Testis (tissue), 3 donors: Measurements from ENCODE around the gene TESK2. TPM values are rescaled to one million over a fixed set of nuclear protein-coding genes. Genes with fewer than 3 reads are reported as not detected.
"Not testable (repeated sequence)": the region's sequence is repeated elsewhere in the genome, so short reads cannot be mapped to it uniquely, and the experiment has no call there.

Experiments
- DNase-seq: peaks from one replicate; pipeline ENCODE4 v3.0.0-alpha.2; 2019
- H3K27ac ChIP-seq, 2 donors: fragments of 200-600 bp; sonication (generic); one replicate each; pipeline ENCODE4 v1.5.1; 2019
- H3K27me3 ChIP-seq: fragments of 200-600 bp; sonication (generic); one replicate; pipeline ENCODE4 v1.5.1; 2019
- H3K36me3 ChIP-seq: fragments of 200-600 bp; sonication (generic); one replicate; pipeline ENCODE4 v1.5.1; 2017; ENCODE audit warnings: low read depth; ENCODE audit errors: missing control alignments
- H3K4me1 ChIP-seq: fragments of 200-600 bp; sonication (generic); one replicate; pipeline ENCODE4 v1.5.1; 2019
- H3K4me3 ChIP-seq, 2 donors: fragments of 200-600 bp; sonication (generic); one replicate each; pipeline ENCODE4 v1.5.1; 2017 to 2019
- H3K9me3 ChIP-seq: fragments of 200-600 bp; sonication (generic); one replicate; pipeline ENCODE4 v1.5.1; 2017
- POLR2A ChIP-seq: fragments of 450-650 bp; IDR thresholded peaks from one replicate; pipeline ENCODE4 v1.6.1; 2017; ENCODE audit warnings: antibody characterized with exemption, mild to moderate bottlenecking, moderate library complexity
- WGBS, 2 donors: methylation state at CpG; one replicate each; pipeline ENCODE4 v1.1.5; 2018; 5-methylcytosine and 5-hydroxymethylcytosine counted together
- intact Hi-C: fragments of 100-400 bp; cut with DNase I; formaldehyde crosslinking; loops from one replicate; pipeline ENCODE4 v1.15.1; 2023; ENCODE audit warnings: low total_unique reads
- polyA plus RNA-seq: library from polyadenylated mRNA; stranded (reverse); fragments of 350-450 nt; fragmentation: Illumina TruSeq; extraction: RNeasy Lipid Tissue Mini Kit (QIAGEN cat#74804); gene quantifications from one replicate; pipeline ENCODE4 v1.2.3, GENCODE V29; 2014; ENCODE audit warnings: low read depth, low replicate concordance; ENCODE audit not compliant: insufficient read depth
- total RNA-seq, 2 donors: library from RNA; depleted of rRNA; stranded (reverse); fragments of >200 nt; gene quantifications; one replicate each; pipeline ENCODE4 v1.2.3, GENCODE V29; 2016
- TF ChIP-seq, protein P1 (sequence below), 3 experiments: fragments of 450-650 bp in 2 of 3; fragments of 200-600 bp in 1 of 3; sonication (generic) in 1 of 3; IDR thresholded peaks; one replicate each; pipeline ENCODE4 v1.5.1; 2016 to 2019; ENCODE audit warnings: antibody characterized with exemption in 3 of 3, mild to moderate bottlenecking in 2 of 3, moderate library complexity in 1 of 3

The TESK2 gene
- total and polyA plus RNA-seq, 3 donors from 2014 or later = 14.3 to 22.7 (median 20.9) TPM

DNA sequence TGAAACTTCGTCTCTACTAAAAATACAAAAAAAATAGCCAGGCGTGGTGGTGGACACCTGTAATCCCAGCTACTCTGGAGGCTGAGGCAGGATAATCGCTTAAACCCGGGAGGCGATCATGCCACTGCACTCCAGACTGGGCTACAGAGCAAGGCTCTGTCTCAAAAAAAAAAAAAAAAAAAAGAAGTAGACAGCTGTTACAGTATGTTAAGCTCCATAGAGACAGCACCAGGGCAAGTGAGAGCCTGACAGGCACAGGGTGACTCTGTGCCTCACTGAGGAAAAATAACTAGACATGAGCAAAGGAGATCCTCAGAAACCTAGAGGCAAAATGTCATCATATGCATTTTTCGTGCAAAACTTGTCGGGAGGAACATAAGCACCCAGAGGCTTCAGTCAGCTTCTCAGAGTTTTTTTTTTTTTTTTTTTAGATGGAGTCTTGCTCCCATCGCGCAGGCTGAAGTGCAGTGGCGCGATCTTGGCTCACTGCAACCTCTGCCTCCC is 39.7 kb upstream of the TESK2 start:
- H3K27me3 ChIP-seq = no peaks in the 10 kb centered on the region
- intact Hi-C loops = no loop called here
- 95 to 96% methylated on average over 11 of the region's 11 CpGs for WGBS, 2 donors
- H3K4me3 ChIP-seq = no peak overlapping the region
- no peak for DNase-seq
- H3K27ac ChIP-seq = no peak overlapping the region
- H3K36me3 ChIP-seq = no peaks in the 10 kb centered on the region
- TF ChIP-seq, protein P1, sequence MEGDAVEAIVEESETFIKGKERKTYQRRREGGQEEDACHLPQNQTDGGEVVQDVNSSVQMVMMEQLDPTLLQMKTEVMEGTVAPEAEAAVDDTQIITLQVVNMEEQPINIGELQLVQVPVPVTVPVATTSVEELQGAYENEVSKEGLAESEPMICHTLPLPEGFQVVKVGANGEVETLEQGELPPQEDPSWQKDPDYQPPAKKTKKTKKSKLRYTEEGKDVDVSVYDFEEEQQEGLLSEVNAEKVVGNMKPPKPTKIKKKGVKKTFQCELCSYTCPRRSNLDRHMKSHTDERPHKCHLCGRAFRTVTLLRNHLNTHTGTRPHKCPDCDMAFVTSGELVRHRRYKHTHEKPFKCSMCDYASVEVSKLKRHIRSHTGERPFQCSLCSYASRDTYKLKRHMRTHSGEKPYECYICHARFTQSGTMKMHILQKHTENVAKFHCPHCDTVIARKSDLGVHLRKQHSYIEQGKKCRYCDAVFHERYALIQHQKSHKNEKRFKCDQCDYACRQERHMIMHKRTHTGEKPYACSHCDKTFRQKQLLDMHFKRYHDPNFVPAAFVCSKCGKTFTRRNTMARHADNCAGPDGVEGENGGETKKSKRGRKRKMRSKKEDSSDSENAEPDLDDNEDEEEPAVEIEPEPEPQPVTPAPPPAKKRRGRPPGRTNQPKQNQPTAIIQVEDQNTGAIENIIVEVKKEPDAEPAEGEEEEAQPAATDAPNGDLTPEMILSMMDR (IDR thresholded peaks at IDR 0.05) = no peak
- no peak for TF ChIP-seq POLR2A
- no peaks in the 10 kb centered on the region for H3K9me3 ChIP-seq
- H3K4me1 ChIP-seq = no peaks in the 10 kb centered on the region

DNA sequence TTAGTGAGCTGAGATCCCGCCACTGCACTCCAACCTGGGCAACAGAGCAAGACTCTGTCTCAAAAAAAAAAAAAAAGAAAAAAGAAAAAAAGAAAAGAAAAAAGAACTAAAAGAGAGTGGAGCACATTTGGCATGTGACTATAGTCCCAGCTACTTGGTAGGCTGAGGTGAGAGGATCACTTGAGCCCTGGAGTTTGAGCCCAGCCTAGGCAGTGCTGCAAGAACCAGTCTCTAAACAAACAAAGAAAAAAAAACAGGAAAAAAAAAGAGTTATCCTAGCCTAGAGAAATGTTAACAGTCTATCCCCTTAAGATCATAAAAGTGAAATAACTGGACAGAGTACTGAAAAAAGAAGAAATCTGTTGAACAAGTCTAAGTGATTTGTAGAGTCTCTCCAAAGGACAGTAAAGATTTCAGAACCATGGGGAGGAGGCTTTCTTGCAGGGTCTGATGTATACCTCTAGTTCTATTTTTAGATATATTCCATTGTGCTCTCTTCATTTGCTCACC is 35.2 kb upstream of the TESK2 start:
- DNase-seq = no peak
- Histone ChIP-seq H3K27me3 (no peaks in the 10 kb centered on the region), H3K9me3 (no peaks in the 10 kb centered on the region), H3K4me1 (no peaks in the 10 kb centered on the region), H3K27ac (no peak overlapping the region), H3K36me3 (no peaks in the 10 kb centered on the region), H3K4me3 (no peak overlapping the region)
- intact Hi-C loops = no loop called here
- 92 to 100% methylated on average over 1 of the region's 1 CpG for WGBS, 2 donors
- TF ChIP-seq POLR2A = no peak
- TF ChIP-seq, protein P1 (IDR thresholded peaks at IDR 0.05) = no peak

DNA sequence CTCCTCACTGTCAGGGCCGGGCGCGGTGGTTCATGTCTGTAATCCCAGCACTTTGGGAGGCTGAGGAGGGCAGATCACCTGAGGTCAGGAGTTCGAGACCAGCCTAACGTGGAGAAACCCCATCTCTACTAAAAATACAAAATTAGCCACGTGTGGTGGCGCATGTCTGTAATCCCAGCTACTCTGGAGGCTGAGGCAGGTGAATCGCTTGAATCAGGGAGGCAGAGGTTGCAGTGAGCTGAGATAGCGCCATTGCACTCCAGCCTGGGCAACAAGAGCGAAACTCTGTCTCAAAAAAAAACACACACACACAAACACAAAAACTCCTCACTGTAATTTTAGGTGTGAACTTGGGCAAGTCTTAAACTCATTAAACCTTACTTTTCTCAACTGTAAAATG is 33.0 kb upstream of the TESK2 start:
- H3K27me3 ChIP-seq, H3K36me3 ChIP-seq, intact Hi-C loops, H3K27ac ChIP-seq, H3K9me3 ChIP-seq, H3K4me3 ChIP-seq, H3K4me1 ChIP-seq, DNase-seq: not testable (repeated sequence)
- WGBS, 2 donors = 93 to 94% methylated on average over 10 of the region's 10 CpGs

DNA sequence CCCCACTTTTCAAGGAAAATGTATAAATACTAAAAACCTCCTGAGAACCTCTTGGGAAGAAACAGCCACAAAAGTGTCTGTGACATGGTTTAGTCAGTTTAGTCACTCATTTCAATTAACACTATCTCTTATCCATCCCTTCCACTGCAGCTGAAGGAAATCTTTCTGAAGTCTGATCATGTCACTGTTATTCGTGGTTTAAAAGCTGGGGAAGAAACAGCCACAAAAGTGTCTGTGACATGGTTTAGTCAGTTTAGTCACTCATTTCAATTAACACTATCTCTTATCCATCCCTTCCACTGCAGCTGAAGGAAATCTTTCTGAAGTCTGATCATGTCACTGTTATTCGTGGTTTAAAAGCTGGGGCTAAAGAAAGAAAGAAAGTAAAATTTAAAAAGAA is 32.6 kb upstream of the TESK2 start:
- H3K4me3 ChIP-seq, H3K27me3 ChIP-seq, H3K9me3 ChIP-seq, H3K27ac ChIP-seq, DNase-seq, intact Hi-C loops, H3K36me3 ChIP-seq: not testable (repeated sequence)
- 75 to 76% methylated on average over 2 of the region's 2 CpGs for WGBS, 2 donors
- peaks cover 12% of the 10 kb centered on the region for H3K4me1 ChIP-seq

DNA sequence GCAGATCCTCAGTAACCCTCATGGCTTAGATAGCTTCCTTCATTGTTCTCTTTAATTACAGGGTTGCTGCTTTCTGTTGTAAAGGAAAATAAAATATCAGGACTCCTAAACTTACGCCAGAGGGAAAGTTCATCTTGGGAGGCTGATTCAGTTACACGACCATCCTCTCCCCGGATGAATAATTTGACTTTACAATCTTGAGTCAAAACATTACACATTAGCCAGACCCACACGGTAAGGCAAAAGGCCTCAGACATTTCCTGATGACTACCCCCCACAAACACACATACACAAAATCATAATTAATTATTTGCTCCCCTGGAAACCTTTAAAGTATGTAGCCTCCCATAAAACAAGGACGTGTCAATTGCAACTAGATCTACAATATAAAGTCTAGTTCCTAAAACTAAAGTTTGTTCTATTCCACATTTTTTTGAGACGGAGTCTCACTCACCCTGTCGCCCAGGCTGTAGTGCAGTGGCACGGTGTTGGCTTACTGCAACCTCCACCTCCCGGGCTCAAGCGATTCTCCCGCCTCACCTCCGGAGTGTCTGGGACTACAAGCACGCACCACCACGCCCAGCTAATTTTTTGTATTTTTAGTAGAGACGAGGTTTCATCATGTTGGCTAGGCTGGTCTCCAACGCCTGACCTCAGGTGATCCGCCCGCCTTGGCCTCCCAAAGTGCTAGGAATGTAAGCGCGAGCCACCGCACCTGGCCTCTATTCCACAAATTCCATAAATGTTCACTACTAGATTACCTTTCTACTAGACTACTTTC is 31.6 kb upstream of the TESK2 start:
- 62 to 64% methylated on average over 21 of the region's 21 CpGs for WGBS, 2 donors
- intact Hi-C loops = no loop called here
- TF ChIP-seq POLR2A = no peak
- TF ChIP-seq, protein P1 (IDR thresholded peaks at IDR 0.05) = no peak
- peak overlapping the region; percentile 97 for H3K4me3 ChIP-seq
- H3K36me3 ChIP-seq = no peaks in the 10 kb centered on the region
- no peaks in the 10 kb centered on the region for H3K9me3 ChIP-seq
- peak overlapping the region; percentile 94 to 97 for H3K27ac ChIP-seq
- no peak for DNase-seq
- H3K4me1 ChIP-seq = peaks cover 12% of the 10 kb centered on the region
- no peaks in the 10 kb centered on the region for H3K27me3 ChIP-seq
